AG04449 (cell line): Measurements from ENCODE around the gene STMN3.

Source experiments
- CTCF ChIA-PET: fragments of 350-600 bp; formaldehyde crosslinking; extraction: SDS; loops from one replicate; lab custom pipeline; 2021; ENCODE audit warnings: antibody characterized with exemption; lab: Yijun Ruan, JAX
- POLR2A ChIA-PET: fragments of 400-600, 350-600 bp; formaldehyde crosslinking; extraction: SDS; loops from one replicate; lab custom pipeline; 2020; ENCODE audit warnings: antibody characterized with exemption, inconsistent platforms; lab: Yijun Ruan, JAX
- DNase-seq: peaks from one replicate; pipeline ENCODE4 v3.0.0-alpha.2; 2010; ENCODE audit warnings: low read depth, low spot score
- H3K4me3 ChIP-seq: 2 replicates; pipeline ENCODE4 v1.5.1; 2011; ENCODE audit warnings: low read depth, mild to moderate bottlenecking, control low read depth, low read length
- CTCF ChIP-seq: IDR thresholded peaks from one replicate; pipeline ENCODE4 v1.5.1; 2011; ENCODE audit warnings: mild to moderate bottlenecking, moderate library complexity, low read length, control low read depth, inconsistent platforms; ENCODE audit not compliant: insufficient read depth; ENCODE audit errors: missing control alignments

The STMN3 gene

DNA sequence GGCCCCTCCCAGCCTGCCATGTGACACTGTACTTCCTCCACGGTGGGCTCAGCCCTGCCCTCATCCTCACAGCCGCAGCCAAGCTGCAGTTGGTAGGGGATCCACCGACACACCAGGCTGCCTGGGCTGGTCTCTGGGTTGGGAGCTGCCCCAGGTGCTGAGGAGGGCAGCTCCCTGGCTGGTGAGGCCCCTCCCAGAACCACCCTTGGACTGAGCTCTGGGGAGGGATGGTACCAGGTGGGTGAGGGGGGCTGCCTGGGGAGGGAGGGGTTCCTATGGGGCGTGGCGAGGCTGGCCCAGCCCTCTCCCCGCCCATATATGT, 43.0 kb upstream of the STMN3 start:
- CTCF ChIA-PET: no interaction called here

GRCh38 chr20:63695424-63696305, 42.4 kb upstream of the STMN3 start:
- no peak for DNase-seq
- no peak for TF ChIP-seq CTCF
- POLR2A ChIA-PET: interaction anchor here (0.9 kb wide), 1 partner anchor 13 kb away, joined by 4 read pairs; no protein-coding TSS in a partner anchor
- no peak overlapping the region for H3K4me3 ChIP-seq
- CTCF ChIA-PET: no interaction called here

More for the DNA sequence above, 43.0 kb upstream of the STMN3 start:
- no peak for DNase-seq
- POLR2A ChIA-PET: interaction anchor here (0.9 kb wide), 1 partner anchor 14 kb away, joined by 4 read pairs; no protein-coding TSS in a partner anchor
- no peak for TF ChIP-seq CTCF
- no peak overlapping the region for H3K4me3 ChIP-seq

DNA sequence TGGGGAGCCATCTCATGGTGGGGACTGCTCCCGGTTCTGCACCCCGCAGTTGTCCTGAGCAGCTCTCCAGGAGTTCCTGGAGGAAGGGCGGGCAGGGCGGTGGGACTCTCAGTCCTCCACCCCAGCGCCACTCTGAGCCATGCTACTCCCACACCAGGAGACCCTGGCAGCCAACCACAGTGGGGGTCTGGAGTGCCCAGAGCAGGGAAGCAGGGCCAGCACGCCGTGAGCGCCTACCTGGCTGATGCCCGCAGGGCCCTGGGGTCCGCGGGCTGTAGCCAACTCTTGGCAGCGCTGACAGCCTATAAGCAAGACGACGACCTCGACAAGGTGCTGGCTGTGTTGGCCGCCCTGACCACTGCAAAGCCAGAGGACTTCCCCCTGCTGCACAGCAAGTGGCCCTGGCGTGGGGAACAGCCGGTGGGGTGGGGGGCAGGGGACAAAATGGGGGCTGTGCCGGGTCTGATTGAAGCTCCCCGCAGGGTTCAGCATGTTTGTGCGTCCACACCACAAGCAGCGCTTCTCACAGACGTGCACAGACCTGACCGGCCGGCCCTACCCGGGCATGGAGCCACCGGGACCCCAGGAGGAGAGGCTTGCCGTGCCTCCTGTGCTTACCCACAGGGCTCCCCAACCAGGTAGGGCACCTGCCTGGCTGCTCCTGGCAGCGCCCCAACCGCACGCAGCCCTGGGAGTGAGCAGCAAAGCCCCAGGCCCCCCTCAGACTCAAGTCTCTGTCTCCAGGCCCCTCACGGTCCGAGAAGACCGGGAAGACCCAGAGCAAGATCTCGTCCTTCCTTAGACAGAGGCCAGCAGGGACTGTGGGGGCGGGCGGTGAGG, 41.6 kb upstream of the STMN3 start:
- POLR2A ChIA-PET: no interaction called here
- no peak for DNase-seq
- CTCF ChIA-PET: no interaction called here
- TF ChIP-seq CTCF: no peak
- H3K4me3 ChIP-seq: no peak overlapping the region

DNA sequence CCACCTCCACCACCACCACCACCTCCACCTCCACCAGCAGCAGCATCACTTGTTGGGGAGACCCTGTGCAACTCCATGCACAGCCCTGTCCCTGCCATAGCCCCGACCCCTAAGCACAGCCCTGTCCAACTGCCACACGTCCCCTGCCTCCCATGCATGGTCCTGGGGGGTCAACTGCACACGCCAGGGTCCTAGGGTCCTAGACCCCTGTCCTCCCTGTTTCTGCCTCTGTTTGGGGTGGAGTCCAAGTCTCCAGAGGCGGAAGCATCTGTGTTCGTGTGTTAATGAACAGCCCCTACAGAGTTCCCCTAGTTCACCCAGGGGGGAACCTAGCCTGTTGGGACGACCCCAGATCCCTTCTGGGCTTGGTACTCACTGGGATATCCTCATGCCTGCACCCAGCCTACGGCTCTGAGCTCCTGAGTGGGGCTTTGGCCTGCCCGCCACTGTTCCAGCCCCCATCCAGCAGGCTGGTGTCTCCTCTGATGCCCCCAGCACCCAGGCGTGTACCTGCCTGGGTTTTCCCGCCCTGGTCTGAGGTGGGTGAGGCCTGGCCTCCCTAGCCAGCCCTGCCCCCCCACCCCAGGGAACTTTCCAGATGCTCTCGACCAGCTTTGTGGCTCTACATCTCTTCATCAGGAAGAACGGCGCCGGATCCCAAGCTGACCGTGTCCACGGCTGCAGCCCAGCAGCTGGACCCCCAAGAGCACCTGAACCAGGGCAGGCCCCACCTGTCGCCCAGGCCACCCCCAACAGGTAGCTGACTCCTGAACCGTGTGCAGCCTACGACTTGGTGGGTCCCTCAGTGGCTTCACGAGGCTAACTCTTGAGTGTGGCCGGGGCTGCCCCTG, 40.7 kb upstream of the STMN3 start:
- ChIA-PET POLR2A (no interaction called here), CTCF (no interaction called here)
- no peak for TF ChIP-seq CTCF
- DNase-seq: no peak
- H3K4me3 ChIP-seq: no peak overlapping the region

DNA sequence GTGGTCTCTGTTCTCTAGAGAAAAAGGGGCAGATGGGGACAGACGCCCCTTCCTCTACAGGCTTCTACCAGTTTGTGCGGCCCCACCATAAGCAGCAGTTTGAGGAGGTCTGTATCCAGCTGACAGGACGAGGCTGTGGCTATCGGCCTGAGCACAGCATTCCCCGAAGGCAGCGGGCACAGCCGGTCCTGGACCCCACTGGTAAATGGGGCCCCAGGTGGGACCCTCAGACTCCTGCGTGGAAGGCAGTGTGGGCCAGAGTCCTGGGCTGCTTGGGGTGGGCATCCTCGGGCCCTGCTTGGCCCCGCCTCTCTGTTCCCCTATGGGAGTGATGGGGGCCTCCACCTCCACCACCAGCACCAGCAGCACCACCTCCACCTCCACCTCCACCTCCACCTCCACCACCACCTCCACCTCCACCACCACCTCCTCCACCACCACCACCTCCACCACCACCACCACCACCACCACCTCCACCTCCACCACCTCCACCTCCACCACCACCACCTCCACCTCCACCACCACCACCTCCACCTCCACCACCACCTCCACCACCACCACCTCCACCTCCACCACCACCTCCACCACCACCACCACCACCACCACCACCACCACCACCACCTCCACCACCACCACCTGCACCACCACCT, 40.0 kb upstream of the STMN3 start:
- no peak for TF ChIP-seq CTCF
- ChIA-PET CTCF (no interaction called here), POLR2A (interaction anchor here (2.7 kb wide), 1 partner anchor 11 kb away, joined by 12 read pairs; no protein-coding TSS in a partner anchor)
- no peak overlapping the region for H3K4me3 ChIP-seq
- DNase-seq: no peak
